Lower leg skin (tissue), 4 donors: ENCODE results near the gene PTK7. TPM values are rescaled to one million over a fixed set of nuclear protein-coding genes. Genes with fewer than 3 reads are reported as not detected.

ENCODE experiments used
- DNase-seq, 2 donors: peaks; one replicate each; pipeline ENCODE4 v3.0.0-alpha.2; 2019; ENCODE audit warnings: low spot score in 2 of 2
- H3K4me3 ChIP-seq: fragments of 200-600 bp; sonication (generic); 2 replicates; pipeline ENCODE4 v1.5.1; 2017; ENCODE audit warnings: mild to moderate bottlenecking, low read depth; ENCODE audit not compliant: poor library complexity, severe bottlenecking
- CTCF ChIP-seq, 3 donors: fragments of 450-650 bp; IDR thresholded peaks; one replicate each; pipeline ENCODE4 v1.5.1; 2016; ENCODE audit warnings: antibody characterized with exemption in 3 of 3, mild to moderate bottlenecking in 3 of 3, moderate library complexity in 2 of 3
- POLR2A ChIP-seq, 2 donors: fragments of 450-650 bp; IDR thresholded peaks; one replicate each; pipeline ENCODE4 v1.6.1; 2016 to 2017; ENCODE audit warnings: antibody characterized with exemption in 2 of 2, mild to moderate bottlenecking in 1 of 2, moderate library complexity in 1 of 2
- WGBS, 2 donors: methylation state at CpG; one replicate each; pipeline ENCODE4 v1.1.5; 2018; 5-methylcytosine and 5-hydroxymethylcytosine counted together
- intact Hi-C: fragments of 100-400 bp; cut with DNase I; formaldehyde crosslinking; loops from one replicate; pipeline ENCODE4 v1.15.0; 2023; ENCODE audit warnings: low total_unique reads
- total RNA-seq, 4 donors: library from RNA; depleted of rRNA; stranded (reverse); fragments of >200 nt; gene quantifications; one replicate each; pipeline ENCODE4 v1.1.0, GENCODE V29; 2016

Gene PTK7
- total RNA-seq, 4 donors from 2014 or later, result 40.9 to 51.9 (median 49.7) TPM

DNA sequence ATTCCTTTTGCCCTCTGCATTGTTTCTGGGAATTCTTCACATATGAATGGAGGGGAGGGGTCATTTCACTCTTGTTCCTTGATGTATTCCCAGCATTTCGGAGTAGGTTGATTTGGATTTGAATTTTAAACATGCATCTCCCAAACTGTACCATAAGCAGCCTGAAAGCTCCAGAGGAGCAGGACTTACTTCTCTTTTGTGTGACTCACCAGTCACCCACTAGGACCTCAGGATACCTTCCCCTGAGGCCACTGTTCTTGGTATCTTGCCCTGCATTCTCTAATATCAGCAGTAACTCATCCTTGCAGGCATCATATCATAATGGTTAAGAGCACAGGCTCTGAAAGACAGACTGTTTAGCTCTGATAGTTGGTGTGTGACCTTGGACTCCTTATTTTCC is 17.6 kb upstream of the PTK7 start:
- intact Hi-C loops, result no loop called here
- 63 to 76% methylated on average over 1 of the region's 1 CpG for WGBS, 2 donors
- H3K4me3 ChIP-seq, result peak overlapping the region; percentile 94
- no peak for TF ChIP-seq CTCF (IDR thresholded peaks at IDR 0.05)
- no peak for TF ChIP-seq POLR2A (IDR thresholded peaks at IDR 0.05)
- no peak for DNase-seq

DNA sequence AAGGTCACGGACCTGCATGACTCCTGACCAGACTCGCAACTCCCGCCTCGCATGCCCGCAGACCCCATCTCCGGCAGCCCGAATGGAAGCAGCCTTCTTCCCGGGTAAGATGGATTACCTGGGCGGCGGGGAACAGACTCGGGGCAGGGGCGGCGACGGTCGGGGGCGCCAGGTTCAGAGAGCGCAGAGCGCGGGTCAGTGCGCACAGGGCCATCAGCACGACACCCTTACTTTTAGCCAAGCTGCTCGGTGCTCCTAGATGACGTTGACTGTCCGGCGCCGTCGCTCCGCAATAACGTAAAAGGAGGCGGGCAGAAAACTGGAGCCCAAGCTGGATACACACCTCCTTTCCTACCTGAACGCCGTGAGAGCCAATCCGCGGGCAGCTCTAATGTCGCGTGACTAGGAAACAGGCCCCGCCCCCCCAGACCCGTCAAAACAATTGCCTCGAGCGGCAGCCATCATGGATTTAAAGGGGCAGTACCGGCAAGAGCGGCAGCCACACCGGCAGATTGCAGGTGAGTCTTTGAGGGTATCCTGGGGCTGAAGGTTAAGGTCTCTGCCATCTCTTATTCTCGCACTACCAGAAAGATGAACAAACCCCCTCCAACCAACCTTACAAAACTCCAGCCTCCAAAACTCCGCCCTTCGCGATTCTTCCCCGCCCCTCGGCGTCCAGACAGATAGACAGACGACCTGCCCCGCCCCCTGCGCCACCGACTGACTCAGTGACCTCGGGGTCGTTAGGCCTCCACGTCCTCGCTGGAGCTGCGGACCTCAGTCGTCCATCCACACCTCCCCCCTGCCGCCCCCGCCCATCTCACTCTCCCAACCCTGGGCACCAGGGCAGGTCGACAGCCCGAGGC is 16.7 kb upstream of the PTK7 start, which contains the start of the genes KLC4 and MRPL2:
KLC4 (plus strand) TSS at position 464 of the 866 bp plus-strand sequence. CDS start 1,705 bp downstream, outside the sequence.
MRPL2 (minus strand) TSS at position 267 of the 866 bp plus-strand sequence; CDS start at position 214, 53 bp downstream.
- WGBS, 2 donors, result 1% methylated on average over 44 to 62 of the region's 64 CpGs
- TF ChIP-seq CTCF (IDR thresholded peaks at IDR 0.05), result no peak
- peak in 1 of 2 donors; percentile 49 for TF ChIP-seq POLR2A (IDR thresholded peaks at IDR 0.05)
- peak within 1 kb of the TSS; percentile 94 for H3K4me3 ChIP-seq
- intact Hi-C loops, result no loop called here
- DNase-seq, result peak; percentile 99 to 100

DNA sequence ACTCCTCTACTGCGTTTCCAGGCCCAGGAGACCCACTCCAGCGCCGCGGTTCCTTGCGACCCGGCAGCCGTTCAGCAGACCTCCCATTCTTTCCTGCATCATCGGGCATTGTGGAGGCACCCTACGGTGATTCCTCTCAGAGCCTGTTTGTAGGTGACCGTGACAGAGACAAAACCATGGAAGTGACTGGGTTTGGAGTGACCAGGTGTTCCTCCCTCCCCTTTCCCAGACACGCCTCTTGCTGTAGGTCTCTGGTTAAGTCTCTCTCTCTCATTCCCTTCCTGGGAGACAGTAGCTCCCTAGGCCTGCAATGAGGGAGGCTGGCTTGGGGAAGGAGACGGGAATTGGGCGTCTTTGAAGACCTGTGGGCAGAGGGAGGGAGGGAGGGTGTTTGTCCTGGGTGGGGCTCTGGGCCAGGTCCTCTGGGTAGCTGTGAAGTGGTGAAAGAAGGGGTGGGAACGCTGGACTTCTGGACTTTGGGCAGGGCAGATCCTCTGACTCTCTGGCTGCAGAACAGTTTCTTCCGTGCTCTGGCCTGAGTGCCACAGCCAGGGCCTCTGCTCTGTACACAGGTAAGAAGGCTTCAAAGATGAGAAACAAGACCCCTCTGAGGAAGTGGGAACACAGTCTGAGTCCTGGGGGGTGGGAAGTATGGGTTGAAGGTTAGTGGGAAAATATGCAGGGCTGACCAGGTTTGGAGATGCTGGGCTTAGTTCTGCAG is 15.9 kb upstream of the PTK7 start:
- peak overlapping the region; percentile 58 for H3K4me3 ChIP-seq
- no peak for DNase-seq
- TF ChIP-seq POLR2A (IDR thresholded peaks at IDR 0.05) (no peak), CTCF (IDR thresholded peaks at IDR 0.05) (no peak)
- WGBS, 2 donors, result 9 to 10% methylated on average over 13 to 15 of the region's 15 CpGs
- intact Hi-C loops, result no loop called here

DNA sequence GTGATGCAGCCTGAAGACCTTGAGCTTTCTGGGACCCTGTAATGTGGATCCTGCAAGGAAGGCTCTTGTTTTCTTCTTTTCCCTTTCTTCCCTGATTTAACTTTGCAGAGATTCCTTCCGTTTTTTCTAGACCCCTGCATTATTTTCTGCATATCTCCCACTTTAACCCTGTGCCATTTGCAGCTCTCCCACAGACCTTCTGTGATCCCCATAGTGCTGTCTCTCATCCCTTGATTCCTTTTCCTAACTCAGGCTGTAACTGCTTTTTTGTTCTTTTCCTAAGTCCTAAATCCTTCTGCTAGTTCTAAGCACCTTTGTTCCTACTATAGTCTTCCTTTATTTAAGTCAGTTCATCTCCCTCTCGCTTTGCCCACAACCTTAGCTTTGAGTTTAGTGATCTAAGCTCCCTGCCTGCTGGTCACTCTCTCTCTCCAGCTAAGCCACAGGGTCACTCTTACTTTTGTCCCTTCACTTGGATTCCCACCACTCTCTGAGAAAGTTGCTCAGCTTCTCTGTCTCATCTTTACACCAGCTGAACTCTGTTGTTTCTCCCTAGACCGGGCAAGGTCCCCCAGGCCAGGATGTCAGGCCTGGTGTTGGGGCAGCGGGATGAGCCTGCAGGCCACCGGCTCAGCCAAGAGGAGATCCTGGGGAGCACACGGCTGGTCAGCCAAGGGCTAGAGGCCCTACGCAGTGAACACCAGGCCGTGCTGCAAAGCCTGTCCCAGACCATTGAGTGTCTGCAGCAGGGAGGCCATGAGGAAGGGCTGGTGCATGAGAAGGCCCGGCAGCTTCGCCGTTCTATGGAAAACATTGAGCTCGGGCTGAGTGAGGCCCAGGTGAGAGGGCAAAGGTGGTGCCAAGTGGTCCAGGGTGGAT is 15.1 kb upstream of the PTK7 start:
- WGBS, 2 donors, result 89 to 92% methylated on average over 10 to 12 of the region's 12 CpGs
- intact Hi-C loops, result no loop called here
- no peak overlapping the region for H3K4me3 ChIP-seq
- no peak for DNase-seq
- TF ChIP-seq CTCF (IDR thresholded peaks at IDR 0.05) (no peak), POLR2A (IDR thresholded peaks at IDR 0.05) (no peak)

DNA sequence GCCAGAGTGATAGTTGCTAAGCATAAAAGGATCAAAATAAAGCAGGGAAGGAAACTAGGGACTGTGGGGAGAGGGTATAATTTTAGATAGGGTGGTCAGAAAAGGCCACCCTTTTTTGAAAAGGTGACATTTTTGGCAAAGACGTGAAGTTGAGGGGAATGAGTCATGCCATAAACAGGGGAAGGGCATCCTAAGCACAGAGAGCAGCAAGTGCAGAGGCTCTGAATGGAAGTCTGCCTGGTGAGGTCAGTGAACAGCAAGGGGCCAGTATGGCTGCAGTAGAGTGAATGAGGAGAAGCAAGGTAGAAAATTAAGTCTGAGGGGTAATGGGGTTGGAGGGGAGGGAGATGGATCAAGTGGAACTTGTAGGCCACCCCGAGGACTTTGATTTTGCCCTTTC is 14.3 kb upstream of the PTK7 start:
- intact Hi-C loops, result no loop called here
- no peak overlapping the region for H3K4me3 ChIP-seq
- TF ChIP-seq CTCF (IDR thresholded peaks at IDR 0.05), result no peak
- WGBS, 2 donors, result 54 to 75% methylated on average over 2 of the region's 2 CpGs
- DNase-seq, result no peak
